NOMO-1 treated with dmso at 0.1 percent for 144 hours (cell line): Measurements from ENCODE around the gene IMP4.

Source experiments
- DNase-seq: peaks from one replicate; lab custom pipeline; 2025; ENCODE audit not compliant: unreplicated experiment; lab: John Stamatoyannopoulos, UW

The IMP4 gene

DNA sequence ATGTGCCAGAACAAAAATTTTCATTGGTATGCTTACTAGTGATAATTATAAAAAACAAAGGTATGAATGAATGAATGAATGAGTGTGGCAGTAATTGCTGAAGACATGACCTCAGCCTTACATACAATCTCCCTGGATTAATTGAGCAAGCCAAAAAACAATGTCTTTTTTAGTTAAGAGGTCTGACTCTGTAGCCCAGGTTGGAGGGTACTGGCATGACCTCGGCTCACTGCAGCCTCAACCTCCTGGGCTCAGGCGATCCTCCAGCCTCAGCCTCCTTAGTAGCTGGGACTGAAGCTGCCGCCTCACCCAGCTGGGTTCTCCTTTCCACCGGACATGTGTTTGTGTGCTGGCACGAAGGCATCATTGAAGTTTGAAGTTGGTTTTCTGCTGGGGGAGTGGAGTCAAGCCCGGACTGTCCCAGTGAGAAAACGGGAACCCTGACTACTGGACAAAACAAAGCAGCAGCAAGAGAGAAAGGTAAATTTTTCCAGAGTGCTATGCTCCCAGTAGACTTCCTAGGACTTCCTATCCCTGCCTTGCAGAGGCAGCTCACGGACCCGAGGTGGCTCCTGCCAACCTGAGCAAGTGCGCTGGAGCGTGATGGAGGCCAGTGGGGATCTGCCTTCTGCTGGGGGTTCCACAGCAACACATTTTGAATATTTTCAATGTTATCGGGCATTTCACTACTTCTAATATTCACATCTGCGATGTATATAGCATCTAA is 6.4 kb upstream of the IMP4 start:
- no peak for DNase-seq

DNA sequence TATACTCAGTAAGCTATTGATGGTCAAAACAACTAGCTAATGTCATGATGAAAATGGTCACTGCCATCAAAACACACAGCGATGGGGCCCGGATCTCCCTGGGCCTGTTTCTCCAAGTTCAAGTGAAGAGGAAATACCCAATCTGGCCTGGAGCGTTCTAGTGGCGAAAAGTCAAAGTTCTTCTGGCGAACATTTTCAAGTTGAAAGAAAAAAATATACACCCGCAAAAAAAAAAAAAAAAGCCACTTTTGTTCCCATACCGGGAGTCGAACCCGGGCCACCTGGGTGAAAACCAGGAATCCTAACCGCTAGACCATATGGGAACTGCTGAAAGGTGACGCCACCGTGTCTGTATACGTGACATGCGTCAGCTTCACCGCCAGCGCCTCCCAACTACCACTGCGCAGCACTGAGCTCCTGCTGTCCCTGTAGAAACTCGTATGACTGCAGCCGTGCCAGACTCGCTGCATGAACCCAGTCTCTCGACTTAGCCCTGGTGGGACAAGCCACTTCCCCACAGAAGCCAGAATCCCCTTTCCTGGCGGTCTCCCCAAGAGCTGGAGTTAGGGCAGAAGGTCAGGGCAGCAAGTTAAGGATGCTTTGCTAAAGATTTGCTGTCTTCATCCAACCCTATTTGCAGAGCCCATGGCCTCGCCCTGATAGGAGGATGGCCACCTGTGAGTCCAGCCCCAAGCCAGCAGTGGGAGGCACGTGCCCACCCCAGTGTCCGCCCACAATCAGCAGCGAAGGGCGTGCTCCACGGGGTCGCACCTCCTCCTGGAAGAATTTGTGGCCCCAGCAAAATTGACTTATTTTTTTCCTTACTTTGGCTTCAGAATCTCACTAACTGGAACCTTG is 5.6 kb upstream of the IMP4 start:
- no peak for DNase-seq

DNA sequence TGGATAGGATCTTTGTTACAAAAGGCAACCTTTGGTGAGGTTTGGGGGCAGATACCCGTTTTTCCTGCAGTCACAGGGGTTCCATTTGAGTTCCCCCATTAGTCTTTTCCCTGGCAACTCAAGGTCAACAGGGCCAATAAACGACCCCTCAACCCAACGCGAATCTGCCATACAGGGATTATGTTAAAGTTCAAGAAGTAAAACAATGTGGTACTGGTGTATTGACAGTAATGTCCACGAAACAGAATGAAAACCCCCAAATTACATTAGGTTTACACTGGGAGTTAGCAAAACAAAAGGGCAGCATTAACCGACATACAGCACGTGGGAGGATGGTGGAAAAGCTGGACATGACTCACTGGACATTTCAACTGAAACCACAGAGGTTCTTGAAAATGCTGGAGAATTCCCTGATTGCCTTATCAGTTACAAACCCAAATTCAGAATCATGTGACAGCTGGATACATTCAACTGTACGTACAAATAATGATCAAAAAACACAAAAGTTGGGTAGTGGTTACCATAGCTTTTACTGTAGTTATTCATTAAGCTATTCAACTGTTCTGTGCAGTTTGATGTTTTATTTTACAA is 4.9 kb upstream of the IMP4 start:
- no peak for DNase-seq

DNA sequence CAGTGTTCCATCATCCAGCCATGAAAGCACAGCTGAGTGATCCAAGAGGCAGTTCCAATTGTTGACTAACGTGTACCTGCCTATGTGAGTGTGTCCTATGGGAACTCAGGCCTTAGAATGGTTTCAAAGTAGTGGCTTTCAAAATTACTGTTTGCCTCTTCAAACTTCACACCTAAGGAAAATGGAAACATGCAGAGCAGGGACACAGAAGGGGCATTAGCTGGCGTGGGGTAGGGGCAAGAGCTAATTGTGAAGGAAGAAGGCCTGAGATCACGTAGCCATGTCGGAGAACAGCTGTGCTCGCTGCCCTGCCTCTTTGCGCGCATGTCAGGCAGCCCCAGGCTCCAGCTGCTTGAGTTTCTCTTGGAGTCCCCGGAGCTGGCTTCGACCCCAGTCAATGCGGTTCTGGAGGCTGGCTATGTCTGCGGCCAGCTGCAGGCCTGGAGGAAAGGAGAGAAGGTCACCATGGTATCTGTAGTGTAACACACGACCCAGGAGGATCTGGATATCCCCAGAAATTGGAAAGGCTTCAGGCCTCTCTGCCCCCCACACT is 3.8 kb upstream of the IMP4 start:
- DNase-seq: no peak

DNA sequence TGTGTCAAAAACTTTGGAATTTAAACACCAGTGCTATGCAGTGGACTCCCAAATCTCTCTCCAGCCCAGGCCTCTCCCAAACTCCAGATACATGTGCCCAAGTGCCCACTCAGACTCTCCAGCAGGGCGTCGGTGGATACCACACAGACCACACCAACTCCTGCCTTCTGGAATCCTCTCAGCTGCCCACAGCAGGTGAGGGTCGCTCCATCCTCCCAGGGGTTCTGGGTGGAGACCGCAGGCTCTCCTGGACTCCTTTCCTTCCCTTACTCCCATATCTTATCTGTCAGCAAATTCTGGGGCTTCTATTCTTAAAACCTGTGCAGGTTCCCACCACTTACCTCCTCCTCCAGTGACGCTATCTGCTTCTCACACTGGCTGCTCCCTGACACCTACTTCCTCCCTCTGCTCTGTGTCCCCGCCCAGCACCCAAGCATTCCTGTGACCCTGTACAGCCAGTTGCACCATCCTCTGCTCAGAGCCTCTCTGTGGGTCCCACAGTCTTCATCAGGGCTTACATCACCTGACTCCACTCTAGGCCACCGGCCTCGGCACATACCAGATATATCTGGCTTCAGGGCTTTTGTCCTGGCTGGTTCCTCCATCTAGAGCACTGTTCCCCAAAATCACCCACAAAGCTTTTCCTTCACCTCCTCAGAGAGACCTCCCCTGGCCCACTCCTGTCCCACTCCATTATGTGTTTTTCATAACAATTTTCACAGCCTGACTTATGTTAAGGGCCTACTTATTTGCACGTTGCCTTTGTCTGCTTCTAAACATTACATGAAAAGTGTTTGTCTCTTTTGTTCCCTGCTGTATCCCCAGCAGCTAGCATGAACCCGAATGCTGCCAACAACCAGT is 2.6 kb upstream of the IMP4 start:
- DNase-seq: no peak

DNA sequence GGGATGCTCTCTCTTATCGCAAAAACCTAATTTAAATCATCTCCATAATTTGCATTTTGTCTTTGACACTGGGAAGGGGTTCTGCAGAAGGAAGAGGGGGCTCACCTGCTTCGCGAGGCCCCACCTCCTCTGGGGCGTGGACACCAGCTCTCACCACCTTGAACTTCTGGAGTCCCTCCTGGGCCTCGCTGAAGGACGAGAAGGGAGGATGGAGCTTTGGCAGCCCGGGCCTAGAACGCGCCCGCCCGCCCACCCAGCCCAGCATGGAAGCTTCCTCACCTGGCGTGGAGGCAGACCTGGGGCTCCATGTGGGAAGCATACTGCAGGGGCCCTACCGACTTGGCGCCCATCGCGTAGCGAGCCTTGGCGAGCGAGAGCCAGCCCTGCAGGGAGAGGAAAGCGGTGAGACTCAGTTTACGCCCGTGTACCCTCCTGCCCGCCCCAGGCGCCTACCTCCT is 1.1 kb upstream of the IMP4 start:
- no peak for DNase-seq

DNA sequence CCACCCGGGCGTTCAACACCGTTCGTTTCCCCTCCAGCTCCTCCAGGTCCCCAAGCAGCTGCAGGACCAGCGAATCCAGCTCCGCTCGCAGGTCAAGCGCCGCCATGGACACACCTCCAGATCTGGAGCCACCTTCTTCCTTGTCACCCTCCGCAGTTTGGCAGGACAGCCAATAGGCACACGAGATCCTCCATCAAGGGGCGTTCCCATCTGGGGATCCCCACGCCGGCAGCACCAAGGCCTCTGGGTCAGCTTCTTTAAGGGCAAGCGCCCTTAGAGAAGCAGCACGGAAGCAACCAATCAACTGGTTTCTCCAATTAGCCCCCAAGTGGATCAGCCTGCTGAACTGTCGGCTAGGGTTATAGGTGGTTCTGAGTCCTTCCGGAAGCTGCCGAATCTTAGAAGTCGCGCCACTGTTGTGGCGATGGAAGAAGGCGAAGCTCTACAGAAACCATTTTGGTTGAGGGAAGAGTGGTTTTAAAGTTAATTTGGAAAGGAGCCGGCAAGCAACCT is 621 bp upstream of the IMP4 start:
- peak; percentile 97 for DNase-seq

DNA sequence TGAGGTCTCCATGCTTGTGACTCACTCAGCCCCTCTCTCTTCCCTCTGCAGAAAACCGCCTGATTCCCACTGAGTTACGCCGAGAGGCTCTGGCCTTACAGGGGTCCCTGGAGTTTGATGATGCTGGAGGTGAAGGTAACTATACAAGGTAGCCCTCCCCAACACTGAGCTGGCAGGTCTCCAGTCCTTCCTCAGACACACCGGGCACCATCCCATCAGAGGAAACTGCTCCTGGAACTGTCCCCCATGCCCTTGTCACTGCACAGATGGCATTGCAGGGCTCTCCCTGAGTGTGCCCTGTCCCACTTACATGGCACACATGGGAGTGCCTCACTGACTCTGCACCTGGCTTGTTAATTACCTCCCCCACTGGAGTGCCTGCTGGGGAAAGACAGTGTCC is 1.9 kb downstream of the IMP4 start:
- DNase-seq: no peak

DNA sequence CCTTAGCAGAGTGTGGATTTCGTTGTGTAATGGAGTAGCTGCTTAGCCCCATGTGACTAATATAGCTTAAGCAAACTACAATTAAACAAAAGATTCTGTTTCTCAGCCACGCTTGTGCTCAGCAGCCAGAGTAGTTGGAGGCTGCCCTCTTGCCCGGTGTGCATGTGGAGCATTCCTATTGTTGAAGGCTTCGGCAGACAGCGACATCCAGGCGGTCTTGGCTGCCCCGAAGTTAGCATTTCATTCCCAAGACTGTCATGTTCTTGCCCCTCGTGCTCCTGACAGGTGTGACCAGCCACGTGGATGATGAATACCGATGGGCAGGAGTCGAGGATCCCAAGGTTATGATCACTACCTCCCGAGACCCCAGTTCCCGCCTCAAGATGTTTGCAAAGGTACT is 2.4 kb downstream of the IMP4 start:
- DNase-seq: no peak

DNA sequence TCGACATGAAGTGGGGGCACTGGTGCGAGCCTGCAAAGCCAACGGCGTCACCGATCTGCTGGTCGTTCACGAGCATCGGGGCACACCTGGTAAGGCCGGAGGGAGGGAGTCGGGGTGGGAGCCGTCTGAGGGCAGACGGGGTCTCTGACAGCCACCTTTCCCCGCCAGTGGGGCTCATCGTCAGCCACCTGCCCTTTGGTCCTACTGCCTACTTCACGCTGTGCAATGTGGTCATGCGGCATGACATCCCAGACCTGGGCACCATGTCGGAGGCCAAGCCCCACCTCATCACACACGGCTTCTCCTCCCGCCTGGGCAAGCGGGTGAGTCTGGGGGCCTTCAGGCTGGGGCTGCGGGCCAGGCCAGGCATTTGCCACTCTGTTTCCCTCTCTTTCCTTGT is 2.9 kb downstream of the IMP4 start:
- no peak for DNase-seq

DNA sequence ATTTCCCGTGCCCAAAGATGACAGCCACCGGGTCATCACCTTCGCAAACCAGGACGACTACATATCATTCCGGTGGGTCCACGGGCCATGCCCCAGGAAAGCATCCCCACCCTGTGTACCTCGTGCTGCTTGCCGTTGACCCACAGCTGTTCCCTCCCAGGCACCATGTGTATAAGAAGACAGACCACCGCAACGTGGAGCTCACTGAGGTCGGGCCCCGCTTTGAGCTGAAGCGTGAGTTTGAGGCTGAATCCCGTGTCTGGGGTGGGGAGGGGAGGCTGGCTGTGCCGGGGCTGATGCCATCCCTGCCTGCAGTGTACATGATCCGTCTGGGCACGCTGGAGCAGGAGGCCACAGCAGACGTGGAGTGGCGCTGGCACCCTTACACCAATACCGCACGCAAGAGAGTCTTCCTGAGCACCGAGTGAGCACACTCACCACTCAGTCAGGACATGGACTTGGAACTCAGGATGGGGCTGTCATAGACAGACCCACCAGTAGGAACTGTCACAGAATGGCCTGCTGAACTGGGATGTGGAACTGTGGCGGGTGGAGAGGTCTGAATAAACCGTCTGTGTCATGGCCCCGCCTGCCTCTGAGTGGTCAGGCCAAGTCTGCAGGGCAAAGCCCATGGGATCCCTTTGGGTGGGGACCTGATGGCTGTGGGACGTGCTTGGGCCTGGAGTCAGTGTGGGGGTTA is 3.5 kb downstream of the IMP4 start:
- no peak for DNase-seq

DNA sequence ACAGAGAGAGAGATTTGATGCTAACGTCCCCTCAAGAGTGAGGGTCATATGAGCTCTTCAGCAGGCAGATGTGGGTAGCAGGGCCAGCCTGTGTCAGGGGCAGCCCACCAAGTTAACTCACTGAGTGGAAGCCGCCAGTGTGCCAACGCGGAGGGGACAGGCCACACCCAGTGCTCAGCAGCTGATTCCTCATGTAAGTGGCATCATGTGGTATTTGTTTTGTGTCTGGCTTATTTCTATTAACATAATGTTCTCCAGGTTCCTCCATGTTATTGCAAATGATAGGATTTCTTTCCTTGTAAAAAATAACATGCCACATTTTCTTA is 4.0 kb downstream of the IMP4 start:
- no peak for DNase-seq

DNA sequence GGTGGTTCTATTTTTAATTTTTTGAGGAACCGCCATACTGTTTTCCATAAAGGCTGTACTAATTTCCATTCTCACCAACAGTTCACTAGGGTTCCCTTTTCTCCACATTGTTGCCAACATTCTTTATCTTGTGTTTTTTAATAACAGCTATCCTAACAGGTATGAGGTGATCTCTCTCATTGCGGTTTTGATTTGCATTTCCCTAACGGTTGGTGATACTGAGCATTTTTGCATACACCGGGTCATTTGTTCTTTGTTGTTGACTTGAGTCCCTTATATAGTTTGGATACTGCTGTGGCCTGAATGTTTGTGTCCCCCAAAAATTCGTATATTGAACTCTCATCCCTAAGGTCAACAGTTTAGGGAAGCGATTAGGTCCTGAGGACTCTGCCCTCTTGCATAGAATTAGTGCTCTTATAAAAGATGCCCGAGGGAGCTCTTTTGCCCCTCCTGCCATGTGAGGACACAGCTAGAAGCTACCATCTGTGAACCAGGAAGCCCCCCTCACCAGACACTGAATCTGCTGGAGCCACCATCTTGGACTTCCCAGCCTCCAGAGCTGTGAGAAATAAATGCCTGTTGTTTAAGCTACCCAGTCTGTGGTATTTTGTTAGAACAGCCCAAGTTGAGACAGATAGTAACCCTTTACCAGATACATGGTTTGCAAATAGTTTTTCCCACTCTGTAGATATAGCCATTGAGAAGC is 4.7 kb downstream of the IMP4 start:
- DNase-seq: no peak

DNA sequence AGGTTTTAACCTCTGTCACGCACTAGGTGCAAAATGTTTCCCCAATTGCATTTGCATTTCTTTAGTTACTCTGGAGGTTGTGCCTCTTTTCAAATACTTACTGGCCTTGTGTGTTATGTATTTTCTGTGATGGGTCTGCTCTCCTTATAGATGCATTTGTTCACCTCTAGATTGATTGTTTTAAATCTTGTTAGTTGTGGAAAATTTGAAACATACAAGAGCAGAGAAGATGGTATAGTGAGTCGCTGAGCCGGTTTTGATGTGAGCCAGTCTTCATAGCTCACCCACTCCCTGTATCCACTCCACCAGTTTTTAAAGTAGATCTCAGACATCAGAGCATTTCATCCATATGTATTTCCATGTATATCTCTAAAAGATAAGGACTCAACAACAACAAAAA is 6.5 kb downstream of the IMP4 start:
- no peak for DNase-seq

DNA sequence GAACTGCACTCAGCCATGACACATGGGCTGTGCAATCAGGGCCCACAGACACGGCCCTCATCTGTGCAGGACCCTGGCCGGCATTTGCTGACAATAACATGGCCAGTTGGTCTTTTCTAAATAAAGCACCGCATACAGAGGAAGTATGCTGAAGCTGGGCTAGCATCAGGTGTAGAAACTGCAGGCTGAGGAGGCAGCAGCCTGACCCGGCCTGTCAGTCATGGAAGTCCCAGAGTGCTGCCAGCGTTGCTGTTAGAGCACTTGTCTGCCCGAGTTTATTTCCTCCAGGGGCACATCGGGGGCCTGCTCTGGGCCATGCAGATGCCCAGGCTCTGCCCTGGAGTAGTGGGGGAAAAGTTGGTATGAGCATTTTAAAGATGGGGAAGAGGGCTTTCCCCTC is 9.0 kb downstream of the IMP4 start:
- DNase-seq: no peak

DNA sequence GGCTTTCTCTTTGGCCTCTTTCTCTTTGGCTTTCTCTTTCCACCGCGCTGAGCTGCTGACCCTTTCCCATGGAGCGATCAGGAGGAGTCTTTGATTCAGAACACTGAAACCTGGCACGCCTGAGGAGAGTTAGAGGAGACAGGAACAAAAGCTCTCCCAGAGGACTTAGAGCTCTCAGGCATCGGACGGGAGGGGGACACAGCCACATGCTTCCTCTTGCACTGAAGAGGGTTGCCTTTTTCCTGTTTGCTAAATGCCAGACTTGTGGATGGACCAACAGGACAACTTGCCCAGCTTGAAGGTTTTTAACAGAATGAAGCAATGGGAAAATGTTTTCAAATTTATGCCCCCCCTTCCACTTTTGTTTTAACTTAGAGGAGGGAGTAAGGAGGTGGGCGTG is 9.5 kb downstream of the IMP4 start:
- DNase-seq: no peak

DNA sequence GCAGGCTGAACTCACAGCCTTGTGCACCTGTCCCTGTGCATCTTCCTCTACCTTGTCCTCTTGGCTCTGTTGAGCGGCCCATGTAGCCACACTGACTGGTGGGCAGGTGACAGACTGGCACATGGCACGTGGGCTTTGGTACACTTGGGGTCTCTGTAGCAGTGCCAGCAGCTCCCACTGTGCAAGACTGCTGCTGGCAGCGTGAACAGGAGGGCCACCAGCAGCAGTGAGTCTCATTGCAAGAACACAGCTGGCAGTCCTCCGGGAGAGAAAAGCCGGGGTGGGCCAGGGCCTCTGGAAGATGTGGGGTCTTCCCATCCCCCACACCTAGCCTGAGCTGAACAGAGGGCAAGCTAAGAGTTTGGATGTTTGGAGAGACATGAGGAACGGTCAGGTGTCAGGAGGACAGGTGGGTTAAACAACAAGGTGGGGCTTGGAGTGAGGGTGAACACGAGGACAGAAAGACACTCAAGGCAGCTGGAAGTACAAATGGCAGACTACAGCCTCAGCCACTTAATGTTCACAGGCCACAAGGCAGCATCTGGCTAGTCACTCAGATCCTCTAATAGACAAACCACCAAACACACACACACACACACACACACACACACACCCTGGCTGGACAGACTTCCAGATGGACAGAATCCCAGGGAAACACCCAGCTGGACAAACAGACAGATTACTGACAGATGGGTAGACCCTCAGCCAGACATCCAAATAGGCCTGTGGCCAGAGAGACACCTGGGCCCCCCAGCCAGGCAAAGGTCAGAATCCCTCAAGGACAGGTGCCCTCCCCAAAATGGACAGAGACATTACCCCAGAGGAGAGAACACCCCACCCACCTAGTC is 10.8 kb downstream of the IMP4 start:
- no peak for DNase-seq

DNA sequence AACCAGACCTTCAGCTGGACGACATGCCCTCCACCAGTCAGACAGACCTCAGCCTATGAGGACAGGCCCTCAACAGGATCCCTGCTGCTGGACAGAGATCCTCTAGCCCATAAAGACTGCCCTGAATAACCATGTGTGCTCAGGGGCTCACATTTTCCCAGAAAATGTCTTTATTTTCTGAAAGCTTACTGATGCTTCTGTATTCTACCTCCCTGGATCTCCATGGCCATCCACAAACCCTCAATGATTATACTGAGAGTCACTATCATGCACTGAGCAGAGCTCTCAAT is 11.4 kb downstream of the IMP4 start:
- no peak for DNase-seq

DNA sequence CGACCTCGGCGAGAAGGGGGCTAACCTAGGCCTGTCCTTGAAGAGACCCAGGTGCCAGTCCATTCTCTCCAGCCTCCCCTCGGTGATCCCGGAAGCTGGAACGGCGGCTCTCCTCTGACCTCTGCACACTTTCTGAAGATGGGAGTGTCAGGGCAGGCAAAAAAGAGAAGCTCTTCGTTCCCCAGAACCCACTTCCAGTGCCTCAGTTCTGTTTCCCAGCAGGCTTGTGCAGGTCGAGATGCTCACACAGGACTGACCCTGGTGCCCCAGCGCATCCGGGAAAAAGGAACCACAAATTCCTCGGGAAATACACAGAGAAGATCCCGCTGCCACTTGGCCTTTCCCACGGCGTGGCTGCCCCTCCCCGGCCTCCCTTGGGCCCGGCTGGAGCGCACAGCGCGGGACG is 12.5 kb downstream of the IMP4 start:
- no peak for DNase-seq
